H9 (cell line): Measurements from ENCODE around the gene SPTBN2. TPM values are rescaled to one million over a fixed set of nuclear protein-coding genes. Genes with fewer than 3 reads are reported as not detected.
A peak's percentile ranks its signal among the peaks of the same experiment; 100 is the strongest.

Experiments used
- DNase-seq: peaks from one replicate; pipeline ENCODE4 v3.0.0-alpha.2; 2017
- H2AFZ ChIP-seq: one replicate; pipeline ENCODE4 v1.6.1; 2013; ENCODE audit warnings: mild to moderate bottlenecking, low read length, control low read depth, moderate library complexity
- H2AK5ac ChIP-seq: 2 replicates; pipeline ENCODE4 v1.6.1; 2013; ENCODE audit warnings: low read length, control low read depth, mixed read lengths; ENCODE audit not compliant: insufficient read length
- H2BK120ac ChIP-seq: one replicate; pipeline ENCODE4 v1.6.1; 2013; ENCODE audit warnings: low read depth, mild to moderate bottlenecking, low read length, control low read depth, inconsistent platforms; ENCODE audit not compliant: poor library complexity, severe bottlenecking
- H2BK12ac ChIP-seq: 2 replicates; pipeline ENCODE4 v1.6.1; 2013; ENCODE audit warnings: low read length, control low read depth, mixed read lengths, low read depth; ENCODE audit not compliant: insufficient read length
- H2BK15ac ChIP-seq: 2 replicates; pipeline ENCODE4 v1.6.1; 2013; ENCODE audit warnings: low read depth, low read length, control low read depth
- H2BK20ac ChIP-seq: one replicate; pipeline ENCODE4 v1.6.1; 2013; ENCODE audit warnings: low read depth, mild to moderate bottlenecking, low read length, control low read depth, inconsistent platforms; ENCODE audit not compliant: poor library complexity, severe bottlenecking
- H2BK5ac ChIP-seq: 2 replicates; pipeline ENCODE4 v1.6.1; 2013; ENCODE audit warnings: low read length, control low read depth, mixed read lengths; ENCODE audit not compliant: insufficient read length
- H3K14ac ChIP-seq: 2 replicates; pipeline ENCODE4 v1.6.1; 2013; ENCODE audit warnings: low read length, control low read depth; ENCODE audit not compliant: insufficient read depth
- H3K18ac ChIP-seq: 2 replicates; pipeline ENCODE4 v1.6.1; 2013; ENCODE audit warnings: low read depth, mild to moderate bottlenecking, mixed read lengths, low read length, control low read depth; ENCODE audit not compliant: insufficient read length
- H3K23ac ChIP-seq: 2 replicates; pipeline ENCODE4 v1.6.1; 2013; ENCODE audit warnings: low read length, control low read depth, mixed read lengths, low read depth; ENCODE audit not compliant: insufficient read length
- H3K23me2 ChIP-seq: 2 replicates; pipeline ENCODE4 v1.6.1; 2013; ENCODE audit warnings: low read depth, mild to moderate bottlenecking, mixed read lengths, low read length, control low read depth; ENCODE audit not compliant: insufficient read length, poor library complexity, severe bottlenecking
- H3K27ac ChIP-seq: 2 replicates; pipeline ENCODE4 v1.5.1; 2013; ENCODE audit warnings: low read length, control low read depth, mixed read lengths, low read depth; ENCODE audit not compliant: insufficient read length
- H3K27me3 ChIP-seq: 2 replicates; pipeline ENCODE4 v1.6.1; 2013; ENCODE audit warnings: low read length, control low read depth, inconsistent platforms; ENCODE audit not compliant: insufficient read depth
- H3K4ac ChIP-seq: 2 replicates; pipeline ENCODE4 v1.6.1; 2013; ENCODE audit warnings: low read depth, mild to moderate bottlenecking, control low read depth, inconsistent platforms, low read length, moderate library complexity
- H3K4me1 ChIP-seq: 2 replicates; pipeline ENCODE4 v1.6.1; 2013; ENCODE audit warnings: low read length, control low read depth, inconsistent platforms; ENCODE audit not compliant: insufficient read depth
- H3K4me2 ChIP-seq: 2 replicates; pipeline ENCODE4 v1.6.1; 2013; ENCODE audit warnings: low read length, control low read depth, mixed read lengths; ENCODE audit not compliant: insufficient read length, insufficient read depth
- H3K56ac ChIP-seq: 2 replicates; pipeline ENCODE4 v1.6.1; 2013; ENCODE audit warnings: low read depth, mild to moderate bottlenecking, mixed read lengths, low read length, control low read depth; ENCODE audit not compliant: insufficient read length
- H3K79me1 ChIP-seq: 2 replicates; pipeline ENCODE4 v1.6.1; 2013; ENCODE audit warnings: low read depth, mild to moderate bottlenecking, moderate library complexity, low read length, control low read depth, inconsistent platforms; ENCODE audit not compliant: insufficient read depth, poor library complexity, severe bottlenecking
- H3K79me2 ChIP-seq: 2 replicates; pipeline ENCODE4 v1.6.1; 2013; ENCODE audit warnings: low read length, control low read depth, inconsistent platforms; ENCODE audit not compliant: insufficient read depth
- H3K9ac ChIP-seq: 2 replicates; pipeline ENCODE4 v1.6.1; 2013; ENCODE audit warnings: low read length, control low read depth, mixed read lengths; ENCODE audit not compliant: insufficient read length; ENCODE audit errors: extremely low read depth
- H3K9me3 ChIP-seq: one replicate; pipeline ENCODE4 v1.6.1; 2013; ENCODE audit warnings: low read depth, low read length, inconsistent platforms; ENCODE audit not compliant: control insufficient read depth
- H3T11ph ChIP-seq: one replicate; pipeline ENCODE4 v1.6.1; 2013; ENCODE audit warnings: mild to moderate bottlenecking, low read length, control low read depth, inconsistent platforms
- H4K20me1 ChIP-seq: one replicate; pipeline ENCODE4 v1.6.1; 2013; ENCODE audit not compliant: control insufficient read depth, insufficient read length, insufficient read depth
- H4K5ac ChIP-seq: 2 replicates; pipeline ENCODE4 v1.6.1; 2013; ENCODE audit warnings: low read depth, mild to moderate bottlenecking, mixed read lengths, low read length, control low read depth; ENCODE audit not compliant: insufficient read length
- H4K8ac ChIP-seq: replicated peaks from 2 replicates; pipeline ENCODE4 v1.6.1; 2013; ENCODE audit warnings: low read length, control low read depth, mixed read lengths, low read depth; ENCODE audit not compliant: insufficient read length
- H4K91ac ChIP-seq: 2 replicates; pipeline ENCODE4 v1.6.1; 2013; ENCODE audit warnings: low read depth, mild to moderate bottlenecking, moderate library complexity, mixed read lengths, low read length, control low read depth; ENCODE audit not compliant: insufficient read length
- H3K27ac Mint-ChIP-seq, 3 experiments: 2 replicates in 2 of 3; 3 replicates in 1 of 3; pipeline ENCODE4 v1.8.0; 2020 to 2021; ENCODE audit warnings: mixed read lengths in 3 of 3, mild to moderate bottlenecking in 1 of 3, moderate library complexity in 1 of 3
- H3K27me3 Mint-ChIP-seq: 2 replicates; pipeline ENCODE4 v1.8.0; 2021; ENCODE audit warnings: low read depth, mild to moderate bottlenecking, moderate library complexity, mixed read lengths
- H3K36me3 Mint-ChIP-seq, 3 experiments: 2 replicates in 2 of 3; 3 replicates in 1 of 3; pipeline ENCODE4 v1.8.0; 2020 to 2021; ENCODE audit warnings: low read depth in 3 of 3, mixed read lengths in 3 of 3; ENCODE audit not compliant: insufficient read depth in 1 of 3
- H3K4me1 Mint-ChIP-seq, 2 experiments: 2 replicates each; pipeline ENCODE4 v1.8.0; 2020; ENCODE audit warnings: mixed read lengths in 2 of 2
- H3K4me3 Mint-ChIP-seq, 2 experiments: 2 replicates in 1 of 2; 3 replicates in 1 of 2; pipeline ENCODE4 v1.8.0; 2020 to 2021; ENCODE audit warnings: mild to moderate bottlenecking in 2 of 2, mixed read lengths in 2 of 2, moderate library complexity in 1 of 2
- H3K9me3 Mint-ChIP-seq, 2 experiments: 2 replicates in 1 of 2; 3 replicates in 1 of 2; pipeline ENCODE4 v1.8.0; 2020; ENCODE audit warnings: mild to moderate bottlenecking in 2 of 2, mixed read lengths in 2 of 2, moderate library complexity in 1 of 2
- CTCF ChIP-seq: fragments of 200-600 bp; sonication (generic); conservative IDR thresholded peaks from 3 replicates; pipeline ENCODE4 v1.8.0; 2021; ENCODE audit warnings: antibody characterized with exemption, mild to moderate bottlenecking
- WGBS: extraction: QIAGEN DNeasy Blood & Tissue Kit; methylation state at CpG from one replicate; pipeline ENCODE4 v1.1.7; 2013; ENCODE audit warnings: missing lambda C conversion rate, low lambda C conversion rate, mixed read lengths; ENCODE audit not compliant: insufficient read length; ENCODE audit errors: extremely low coverage; 5-methylcytosine and 5-hydroxymethylcytosine counted together
- total RNA-seq: library from RNA; stranded (reverse); gene quantifications from 2 replicates; pipeline ENCODE4 v1.2.1, GENCODE V29; 2021

The SPTBN2 gene
- total RNA-seq, 1 experiment from 2014 or later, result 80.4 TPM

DNA sequence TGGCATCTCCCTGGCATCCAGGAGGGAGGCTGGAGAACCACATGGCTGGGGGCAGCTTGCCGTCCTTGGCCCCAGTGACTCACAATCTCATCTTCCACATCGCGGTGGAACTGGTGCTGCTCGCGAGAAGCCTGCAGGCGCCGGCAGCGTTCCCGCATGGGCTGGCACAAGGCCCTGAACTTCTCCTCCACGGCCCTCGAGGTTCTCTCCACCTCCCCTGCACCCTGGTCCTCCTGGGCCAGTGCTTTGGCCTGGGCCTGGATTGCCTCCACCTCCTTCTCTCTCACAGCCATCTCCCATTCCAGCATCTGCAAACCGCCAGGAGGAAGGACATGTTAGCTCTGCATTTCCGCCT lies 35.0 kb downstream of the SPTBN2 start:
- WGBS, result no CpG with 5 or more reads among the region's 13 CpGs
- no peaks in the 10 kb centered on the region for H3K27me3 ChIP-seq
- H3K9me3 Mint-ChIP-seq, result no peaks in the 10 kb centered on the region; a peak in 1 of 5 replicates
- H4K91ac ChIP-seq, result no peak overlapping the region
- DNase-seq, result no peak
- H2BK15ac ChIP-seq, result no peak overlapping the region
- no peak overlapping the region for H3K4me3 Mint-ChIP-seq
- H3K4ac ChIP-seq, result no peak overlapping the region
- no peak overlapping the region for H3T11ph ChIP-seq
- no peaks in the 10 kb centered on the region for H3K4me1 ChIP-seq
- H3K56ac ChIP-seq, result no peak overlapping the region
- no peaks in the 10 kb centered on the region for H3K23me2 ChIP-seq
- TF ChIP-seq CTCF, result no peak
- H2BK5ac ChIP-seq, result no peak overlapping the region
- no peak overlapping the region for H2BK20ac ChIP-seq
- H3K23ac ChIP-seq, result no peak overlapping the region
- no peaks in the 10 kb centered on the region for H4K20me1 ChIP-seq
- H2AFZ ChIP-seq, result no peak overlapping the region
- H2AK5ac ChIP-seq, result no peak overlapping the region
- H3K9me3 ChIP-seq, result no peaks in the 10 kb centered on the region
- no peak overlapping the region for H3K9ac ChIP-seq
- no peak overlapping the region for H4K5ac ChIP-seq
- no peaks in the 10 kb centered on the region for H3K27me3 Mint-ChIP-seq
- no peak overlapping the region for H4K8ac ChIP-seq
- peaks cover 5 to 8% of the 10 kb centered on the region in 2 experiments; a peak in 1 of 4 replicates for H3K4me1 Mint-ChIP-seq
- H3K27ac ChIP-seq, result no peak overlapping the region
- H2BK120ac ChIP-seq, result no peak overlapping the region
- peak overlapping the region in 1 of 3 experiments; percentile 68; a peak in 1 of 7 replicates for H3K27ac Mint-ChIP-seq
- H3K79me2 ChIP-seq, result no peaks in the 10 kb centered on the region
- no peaks in the 10 kb centered on the region for H3K79me1 ChIP-seq
- no peak overlapping the region for H2BK12ac ChIP-seq
- no peak overlapping the region for H3K18ac ChIP-seq
- H3K4me2 ChIP-seq, result no peak overlapping the region
- H3K36me3 Mint-ChIP-seq, result peaks cover 16 to 92% (median 91%) of the 10 kb centered on the region in 3 experiments
- no peak overlapping the region for H3K14ac ChIP-seq
